SKM-1 treated with dmso at 0.1 percent for 144 hours (cell line): ENCODE measurements around the gene UNKL.

Source experiments
- DNase-seq: peaks from one replicate; lab custom pipeline; 2025; ENCODE audit not compliant: unreplicated experiment; lab: John Stamatoyannopoulos, UW

Gene UNKL

DNA sequence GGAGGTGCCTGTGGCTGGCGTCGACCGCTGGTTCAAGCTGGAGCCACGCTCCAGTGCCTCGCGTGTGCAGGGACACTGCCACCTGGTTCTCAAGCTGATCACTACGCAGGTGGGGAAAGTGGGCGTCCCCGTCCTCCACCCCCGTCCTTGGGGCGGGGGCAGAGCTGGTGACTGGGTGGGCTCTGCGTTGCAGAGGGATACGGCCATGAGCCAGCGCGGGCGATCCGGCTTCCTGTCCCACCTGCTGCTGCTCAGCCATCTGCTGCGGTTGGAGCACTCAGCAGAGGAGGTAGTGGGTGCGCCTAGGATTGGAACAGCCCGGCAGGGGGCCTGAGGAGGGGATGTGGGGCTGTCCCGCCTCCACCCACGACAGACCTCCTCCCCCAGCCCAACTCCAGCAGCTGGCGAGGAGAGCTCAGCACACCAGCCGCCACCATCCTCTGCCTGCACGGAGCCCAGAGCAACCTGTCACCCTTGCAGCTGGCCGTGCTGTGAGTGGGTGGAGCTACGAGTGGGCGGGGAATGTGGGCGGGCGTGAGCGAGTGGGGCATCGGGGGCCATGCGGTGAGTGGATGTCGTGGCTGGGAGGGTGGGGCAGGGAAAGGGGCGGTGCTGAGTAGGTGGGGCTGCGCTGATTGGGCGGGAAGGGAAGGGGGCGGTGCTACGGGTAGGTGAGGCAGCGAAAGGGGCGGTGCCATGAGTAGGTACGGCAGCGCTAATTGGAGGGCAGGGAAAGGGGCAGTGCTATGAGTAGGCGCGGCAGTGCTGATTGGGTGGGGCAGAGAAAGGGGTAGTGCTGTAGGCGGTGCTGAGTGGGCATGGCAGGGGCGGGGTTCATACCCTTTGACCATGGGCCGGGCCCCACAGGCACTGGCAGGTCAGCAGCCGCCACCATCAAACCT lies 71.7 kb downstream of the UNKL start:
- DNase-seq: peak; percentile 99

DNA sequence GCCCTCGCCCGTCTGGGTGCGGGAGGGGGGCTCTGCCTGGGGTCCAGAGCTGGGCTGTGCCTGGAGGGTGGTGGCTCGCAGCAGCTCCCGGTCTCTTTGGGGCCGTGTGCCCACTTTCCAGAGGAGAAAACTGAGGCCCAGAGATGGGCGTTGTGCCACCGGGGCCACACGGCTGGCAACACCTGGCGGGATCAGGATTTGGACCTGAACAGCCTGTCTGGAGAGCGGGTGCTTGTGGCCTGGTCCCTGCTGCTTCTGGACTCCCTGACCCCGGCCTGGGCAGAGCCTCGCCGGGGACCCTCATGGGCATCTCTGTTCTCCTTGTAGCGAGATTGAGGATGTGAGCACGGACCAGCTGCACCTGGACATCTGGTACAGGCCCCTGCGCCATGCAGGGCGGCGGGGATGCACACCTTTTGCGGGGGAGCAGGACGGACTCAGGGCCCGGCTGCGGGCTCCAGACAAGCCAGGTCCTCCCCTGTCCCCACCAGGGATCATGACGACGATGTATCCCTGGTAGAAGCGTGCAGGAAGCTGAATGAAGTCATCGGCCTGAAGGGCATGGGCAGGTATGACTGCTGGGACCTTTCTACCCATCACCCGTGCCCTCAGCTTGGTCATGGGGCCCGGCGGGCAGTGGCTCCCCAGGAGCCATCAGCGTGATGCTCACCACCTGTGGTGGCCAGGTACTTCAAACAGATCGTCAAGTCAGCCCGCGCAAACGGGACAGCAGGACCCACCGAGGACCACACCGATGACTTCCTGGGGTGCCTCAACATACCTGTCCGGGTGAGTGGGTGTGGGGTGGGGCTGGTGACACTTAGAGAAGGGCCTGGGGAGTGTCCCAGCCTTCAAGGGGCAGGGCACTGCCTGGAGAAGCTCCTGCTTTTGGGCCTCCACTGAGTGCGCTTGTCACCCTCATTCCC lies 72.7 kb downstream of the UNKL start:
- DNase-seq: no peak

- no peak for DNase-seq
Observed at GRCh38 chr16:1340730-1341494, 73.6 kb downstream of the UNKL start.

DNA sequence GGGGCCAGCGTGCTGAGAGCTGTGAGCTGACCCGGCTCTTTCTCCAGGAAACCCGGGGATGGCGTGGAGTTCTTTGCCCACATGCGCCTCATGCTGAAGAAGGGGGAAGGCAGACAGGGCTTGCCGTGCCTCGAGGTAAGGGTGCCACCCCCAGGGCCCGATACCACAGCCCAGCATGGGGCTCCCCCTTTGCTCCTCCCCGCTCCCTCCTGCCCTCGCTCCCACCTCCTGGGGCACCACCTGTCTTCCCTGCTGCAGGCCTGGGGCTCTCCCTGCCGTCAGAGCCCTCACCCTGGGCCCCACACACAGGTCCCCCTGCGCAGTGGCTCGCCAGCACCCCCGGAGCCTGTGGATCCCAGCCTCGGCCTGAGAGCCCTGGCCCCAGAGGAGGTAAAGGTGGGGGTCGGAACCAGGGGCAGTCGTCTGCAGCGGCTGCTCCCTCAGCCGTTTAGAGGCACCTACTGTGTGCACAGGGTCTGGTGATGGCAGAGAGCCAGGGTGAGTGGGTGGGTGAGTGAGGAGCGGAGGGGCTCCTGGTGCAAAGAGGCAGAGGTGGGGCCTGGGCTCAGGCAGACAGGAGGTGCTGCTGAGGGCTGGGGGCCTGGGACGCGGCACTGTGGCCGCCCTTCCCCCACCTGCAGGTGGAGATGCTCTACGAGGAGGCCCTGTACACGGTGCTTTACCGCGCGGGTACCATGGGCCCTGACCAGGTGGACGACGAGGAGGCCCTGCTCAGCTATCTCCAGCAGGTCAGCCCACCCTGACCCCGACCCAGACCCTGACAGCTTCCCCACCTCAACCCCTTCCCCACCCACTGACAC lies 75.4 kb downstream of the UNKL start:
- DNase-seq: no peak

DNA sequence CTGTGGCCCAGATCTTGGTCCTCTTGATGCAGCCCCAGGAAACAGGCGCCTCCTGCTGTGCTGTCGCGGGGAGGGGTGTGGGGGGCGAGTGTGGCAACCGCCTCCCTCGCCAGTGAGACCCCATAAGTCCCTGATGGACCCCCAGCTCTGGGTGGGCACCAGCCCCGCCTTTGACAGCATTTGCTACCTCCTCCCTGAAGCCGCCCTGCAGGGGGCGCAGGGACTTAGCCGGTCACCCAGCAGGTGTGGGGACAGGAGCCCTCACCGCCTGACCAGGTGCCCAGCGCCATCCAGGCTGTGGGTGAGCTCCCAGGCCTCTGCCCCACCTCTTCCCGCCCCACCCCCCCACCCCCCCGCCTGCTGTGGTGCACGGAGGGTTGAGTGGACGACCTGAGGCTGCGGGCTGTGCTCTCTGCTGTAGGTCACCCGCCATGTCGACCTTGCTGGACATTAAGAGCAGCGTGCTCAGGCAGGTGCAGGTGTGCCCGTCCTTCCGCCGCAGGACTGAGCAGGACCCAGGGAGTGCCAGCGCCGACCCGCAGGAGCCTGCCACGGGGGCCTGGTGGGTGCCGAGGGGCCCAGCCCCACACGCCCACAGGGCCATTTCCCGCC lies 76.3 kb downstream of the UNKL start:
- no peak for DNase-seq

- DNase-seq: no peak
Observed at GRCh38 chr16:1337486-1337885, 77.0 kb downstream of the UNKL start.

- DNase-seq: no peak
Observed at GRCh38 chr16:1336619-1337018, 77.9 kb downstream of the UNKL start.

DNA sequence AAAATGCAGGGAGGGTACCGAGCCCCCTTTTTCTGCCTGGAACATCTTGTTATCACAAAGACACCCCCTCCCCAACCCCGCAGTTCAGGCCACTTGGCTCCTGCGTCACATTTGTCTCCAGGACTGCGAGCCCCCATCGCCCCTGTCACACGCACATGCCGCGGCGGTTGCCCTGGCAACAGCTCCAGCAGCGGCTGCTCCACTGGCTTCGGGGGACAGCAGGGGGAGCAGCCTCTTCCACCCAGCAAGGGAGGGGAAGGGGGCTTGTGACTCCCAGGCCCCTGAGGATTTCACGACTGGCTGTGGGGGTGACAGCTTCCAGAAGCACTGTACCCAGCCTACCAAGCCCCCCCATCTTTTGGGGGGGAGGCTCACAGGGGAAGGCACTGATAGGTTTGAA lies 78.5 kb downstream of the UNKL start:
- DNase-seq: no peak

DNA sequence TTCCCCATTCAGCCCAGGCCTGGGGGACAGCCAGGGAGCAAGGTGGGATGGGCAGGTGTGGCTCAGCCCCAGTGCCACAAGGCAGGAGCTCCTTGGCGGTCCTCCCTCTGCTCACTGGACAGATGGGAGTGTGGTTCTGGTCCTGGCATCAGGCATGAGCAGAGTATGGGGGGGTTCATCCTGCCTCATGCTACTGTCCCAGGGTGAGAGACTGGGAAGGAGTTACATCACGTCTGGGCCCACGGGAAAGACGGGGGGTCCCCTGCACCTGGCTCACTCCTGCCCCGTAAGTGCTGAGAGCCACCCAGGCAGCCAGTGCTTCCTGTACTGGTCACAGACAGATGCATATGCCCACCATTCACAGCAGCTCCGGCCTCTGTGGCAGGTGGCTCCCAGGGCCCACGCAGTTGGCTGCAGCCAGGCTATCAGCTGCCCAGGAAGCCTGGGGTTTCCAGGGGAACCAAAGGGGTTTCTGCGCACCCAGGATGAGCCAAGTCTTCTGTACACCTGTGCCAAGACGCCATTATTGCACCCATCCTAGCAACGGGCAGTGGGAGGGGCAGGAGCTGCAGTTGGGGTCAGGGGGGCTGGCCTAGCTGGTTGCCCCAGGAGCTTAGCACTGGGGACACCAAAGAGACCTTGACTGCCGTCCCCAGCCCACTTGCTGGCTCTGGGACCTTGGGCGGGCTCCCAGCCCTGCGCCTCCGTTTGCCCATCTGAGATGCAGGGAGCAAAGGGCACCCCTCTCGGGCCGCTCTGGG lies 79.1 kb downstream of the UNKL start:
- no peak for DNase-seq

GRCh38 chr16:1334739-1335138 lies 79.8 kb downstream of the UNKL start:
- DNase-seq: no peak

DNA sequence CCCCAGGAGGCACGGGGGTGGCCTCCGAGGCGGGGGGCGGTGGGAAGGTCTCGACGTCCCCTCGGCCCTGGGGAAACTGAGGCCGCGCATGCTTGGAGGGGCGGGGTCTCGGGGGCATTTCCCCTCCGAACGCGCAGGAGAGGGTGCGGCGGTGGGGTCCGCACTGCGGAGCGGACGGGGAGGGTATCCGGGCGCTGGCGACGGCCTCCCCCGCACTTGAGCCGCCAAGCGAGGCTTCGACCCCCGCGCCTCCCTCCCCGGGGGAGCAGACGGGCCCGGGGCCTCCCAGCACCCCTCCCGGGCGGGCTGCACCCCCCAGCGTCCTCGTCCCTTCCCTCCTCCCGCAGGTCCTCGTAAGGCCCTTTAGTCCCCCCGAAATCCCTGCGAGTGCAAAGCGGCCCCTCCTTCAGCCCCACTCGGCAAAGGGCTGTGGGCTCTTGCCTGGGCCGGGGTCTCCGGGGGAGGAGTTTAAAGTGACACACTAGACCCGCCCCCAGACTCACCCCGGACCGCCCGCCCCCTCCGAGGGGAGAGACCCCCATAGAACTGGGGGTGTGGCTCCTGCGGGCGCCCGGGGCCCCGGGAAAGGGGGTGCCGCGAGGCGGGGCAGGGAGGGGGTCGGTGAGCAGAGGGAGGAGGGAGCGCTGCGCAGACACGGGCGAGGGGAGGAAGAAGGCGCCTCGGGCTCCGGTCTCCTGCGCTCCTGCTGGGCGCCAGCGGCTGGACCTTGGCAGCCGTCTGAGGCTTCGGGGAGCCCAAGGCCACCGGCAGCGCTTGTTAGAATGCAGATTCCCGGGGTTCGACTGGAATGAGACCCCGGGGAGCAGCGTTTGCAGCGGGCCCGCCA lies 80.4 kb downstream of the UNKL start:
- DNase-seq: no peak

DNA sequence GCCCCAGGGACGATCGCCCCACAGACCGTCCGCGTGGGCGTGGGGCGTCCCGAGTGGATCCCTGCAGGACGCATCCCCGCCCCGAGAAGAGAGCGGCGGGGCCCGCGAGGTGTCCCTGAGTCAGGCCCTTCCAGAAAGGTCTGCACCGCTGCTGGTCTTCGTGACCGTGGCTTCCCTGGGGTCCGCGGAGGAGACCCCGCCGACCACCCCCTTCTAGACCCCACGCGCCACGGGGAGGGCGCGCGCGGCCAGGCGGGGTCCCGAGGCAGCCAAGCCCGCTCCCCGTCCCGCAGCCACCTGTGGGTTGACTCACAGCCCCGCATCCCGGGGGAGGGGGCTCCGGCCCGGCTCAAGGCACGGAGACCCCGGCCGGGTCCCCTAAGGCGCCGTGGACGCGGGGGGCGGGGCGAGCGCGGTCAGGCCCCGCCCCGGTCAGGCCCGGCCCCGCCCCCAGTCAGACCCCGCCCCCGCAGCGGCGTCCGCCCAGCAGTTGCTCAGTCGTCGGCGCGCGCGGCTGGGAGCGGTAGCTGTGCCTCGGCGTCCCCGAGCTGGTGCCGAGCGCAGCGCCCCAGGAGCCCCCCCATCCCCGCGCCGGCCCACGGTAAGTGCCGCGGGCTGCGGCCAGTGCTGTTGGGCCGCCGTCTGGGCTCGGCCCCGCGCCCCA lies 81.2 kb downstream of the UNKL start, which contains the start of gene BAIAP3:
TSS of gene BAIAP3 (plus strand) at position 497 of the 664 bp plus-strand sequence. CDS start 4,905 bp downstream, outside the sequence.
- DNase-seq: no peak

GRCh38 chr16:1332618-1333148 lies 81.8 kb downstream of the UNKL start:
- DNase-seq: no peak

- DNase-seq: no peak
Observed at GRCh38 chr16:1331712-1332617, 82.5 kb downstream of the UNKL start.

DNA sequence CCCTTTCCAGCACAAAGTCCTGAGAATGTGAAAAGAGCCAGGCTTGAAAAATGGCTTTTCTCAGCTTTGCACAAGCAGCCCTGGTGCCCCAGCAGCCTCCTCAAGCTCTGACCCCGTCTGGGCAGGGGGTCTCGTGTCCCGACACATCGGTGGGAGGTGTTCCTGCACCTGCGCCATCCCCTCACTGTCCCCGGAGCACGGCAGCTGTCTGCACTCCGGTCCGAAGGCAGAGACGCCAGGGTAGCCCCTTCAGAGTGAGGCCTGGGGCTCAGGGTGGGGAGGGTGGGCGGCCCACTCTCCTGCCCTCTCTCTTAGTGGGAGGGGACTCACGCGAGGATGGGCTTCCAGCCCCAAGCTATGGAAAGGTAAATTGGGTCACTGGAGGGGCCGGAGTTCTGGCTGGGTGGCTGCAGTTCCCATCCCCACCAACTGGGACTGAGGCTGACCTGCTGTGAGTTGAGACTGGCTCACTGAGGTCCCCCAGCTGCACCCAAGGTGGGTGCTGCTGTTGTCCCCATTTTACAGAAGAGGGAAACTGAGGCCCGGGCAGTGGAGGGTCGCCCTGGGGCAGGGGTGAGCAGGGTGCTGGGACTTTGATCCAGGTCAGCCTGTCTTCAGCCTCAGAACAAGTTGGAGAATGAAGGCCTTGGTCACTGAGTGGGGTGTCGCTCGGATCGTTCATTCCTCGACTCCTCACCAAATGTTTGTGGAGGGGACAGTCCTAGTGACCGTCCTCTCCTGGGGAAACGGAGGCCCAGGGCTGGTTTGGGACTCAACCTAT lies 83.4 kb downstream of the UNKL start:
- no peak for DNase-seq
